Smooth muscle cell (in vitro differentiated cells): ENCODE results near the gene SRP54. TPM values are rescaled to one million over a fixed set of nuclear protein-coding genes. Genes with fewer than 3 reads are reported as not detected.

Source experiments
- DNase-seq: peaks from one replicate; lab custom pipeline; 2025; ENCODE audit not compliant: unreplicated experiment; lab: John Stamatoyannopoulos, UW
- H2AFZ ChIP-seq: fragments of 200-600 bp; sonication (generic); 2 replicates; pipeline ENCODE4 v1.6.0; 2016; ENCODE audit warnings: antibody characterized with exemption, low read depth, mild to moderate bottlenecking
- H3F3A ChIP-seq: fragments of 200-600 bp; sonication (generic); 2 replicates; pipeline ENCODE4 v1.6.0; 2017; ENCODE audit warnings: antibody characterized with exemption, low read depth
- H3K27ac ChIP-seq: fragments of 200-600 bp; sonication (generic); 2 replicates; pipeline ENCODE4 v1.5.1; 2016; ENCODE audit warnings: low read depth, mild to moderate bottlenecking
- H3K27me3 ChIP-seq: fragments of 200-600 bp; sonication (generic); 2 replicates; pipeline ENCODE4 v1.6.1; 2016; ENCODE audit warnings: low read depth, mild to moderate bottlenecking
- H3K36me3 ChIP-seq: fragments of 200-600 bp; sonication (generic); 2 replicates; pipeline ENCODE4 v1.5.1; 2016; ENCODE audit warnings: low read depth
- H3K4me1 ChIP-seq: fragments of 200-600 bp; sonication (generic); 2 replicates; pipeline ENCODE4 v1.5.1; 2016; ENCODE audit warnings: low read depth
- H3K4me2 ChIP-seq: fragments of 200-600 bp; sonication (generic); 2 replicates; pipeline ENCODE4 v1.6.0; 2016; ENCODE audit warnings: mild to moderate bottlenecking
- H3K4me3 ChIP-seq: fragments of 200-600 bp; sonication (generic); 2 replicates; pipeline ENCODE4 v1.5.1; 2016; ENCODE audit warnings: mild to moderate bottlenecking
- H3K79me2 ChIP-seq: fragments of 200-600 bp; sonication (generic); 2 replicates; pipeline ENCODE4 v1.6.0; 2016; ENCODE audit warnings: low read depth, mild to moderate bottlenecking
- H3K9ac ChIP-seq: fragments of 200-600 bp; sonication (generic); 2 replicates; pipeline ENCODE4 v1.6.0; 2016; ENCODE audit warnings: low read depth
- H3K9me3 ChIP-seq: fragments of 200-600 bp; sonication (generic); replicated peaks from 2 replicates; pipeline ENCODE4 v1.5.1; 2016; ENCODE audit warnings: low read depth
- H4K20me1 ChIP-seq: fragments of 200-600 bp; sonication (generic); 2 replicates; pipeline ENCODE4 v1.6.0; 2016; ENCODE audit warnings: low read depth
- WGBS: methylation state at CpG from one replicate; pipeline ENCODE4 v1.1.7; 2016; ENCODE audit warnings: low lambda C conversion rate; 5-methylcytosine and 5-hydroxymethylcytosine counted together
- polyA plus RNA-seq: library from polyadenylated mRNA; unstranded; fragments of >200 nt; fragmentation: Nextera tagmentation; extraction: Ambion mirVana; gene quantifications from 2 replicates; pipeline ENCODE4 v1.2.1, GENCODE V29; 2016
- total RNA-seq: library from RNA; depleted of rRNA; stranded (reverse); fragments of >200 nt; gene quantifications from 2 replicates; pipeline ENCODE4 v1.2.3, GENCODE V29; 2014
- TF ChIP-seq, protein P1 (sequence below): fragments of 200-600 bp; sonication (generic); IDR thresholded peaks from 2 replicates; pipeline ENCODE4 v1.5.1; 2017; ENCODE audit warnings: borderline replicate concordance, mild to moderate bottlenecking, antibody characterized with exemption; ENCODE audit not compliant: insufficient read depth, poor library complexity, severe bottlenecking

Gene SRP54
- total and polyA plus RNA-seq, 2 experiments from 2014 or later = 76.4 to 111 TPM

- Histone ChIP-seq H3K4me1 (no peaks in the 10 kb centered on the region), H3K9ac (no peak overlapping the region), H3K27me3 (no peaks in the 10 kb centered on the region), H3K9me3 (no peaks in the 10 kb centered on the region), H4K20me1 (no peaks in the 10 kb centered on the region), H3K4me3 (no peak overlapping the region), H3K27ac (no peak overlapping the region), H3K4me2 (no peak overlapping the region), H3K79me2 (peaks cover 7% of the 10 kb centered on the region), H3K36me3 (no peaks in the 10 kb centered on the region), H3F3A (no peaks in the 10 kb centered on the region), H2AFZ (no peak overlapping the region)
- TF ChIP-seq, protein P1, sequence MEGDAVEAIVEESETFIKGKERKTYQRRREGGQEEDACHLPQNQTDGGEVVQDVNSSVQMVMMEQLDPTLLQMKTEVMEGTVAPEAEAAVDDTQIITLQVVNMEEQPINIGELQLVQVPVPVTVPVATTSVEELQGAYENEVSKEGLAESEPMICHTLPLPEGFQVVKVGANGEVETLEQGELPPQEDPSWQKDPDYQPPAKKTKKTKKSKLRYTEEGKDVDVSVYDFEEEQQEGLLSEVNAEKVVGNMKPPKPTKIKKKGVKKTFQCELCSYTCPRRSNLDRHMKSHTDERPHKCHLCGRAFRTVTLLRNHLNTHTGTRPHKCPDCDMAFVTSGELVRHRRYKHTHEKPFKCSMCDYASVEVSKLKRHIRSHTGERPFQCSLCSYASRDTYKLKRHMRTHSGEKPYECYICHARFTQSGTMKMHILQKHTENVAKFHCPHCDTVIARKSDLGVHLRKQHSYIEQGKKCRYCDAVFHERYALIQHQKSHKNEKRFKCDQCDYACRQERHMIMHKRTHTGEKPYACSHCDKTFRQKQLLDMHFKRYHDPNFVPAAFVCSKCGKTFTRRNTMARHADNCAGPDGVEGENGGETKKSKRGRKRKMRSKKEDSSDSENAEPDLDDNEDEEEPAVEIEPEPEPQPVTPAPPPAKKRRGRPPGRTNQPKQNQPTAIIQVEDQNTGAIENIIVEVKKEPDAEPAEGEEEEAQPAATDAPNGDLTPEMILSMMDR = no peak
- DNase-seq = no peak
Measured at GRCh38 chr14:34971381-34971780, 11.4 kb upstream of the SRP54 start.

- H2AFZ ChIP-seq = no peak overlapping the region
Measured at GRCh38 chr14:34971801-34972200, 11.0 kb upstream of the SRP54 start.

GRCh38 chr14:34978444-34978843 lies 4.3 kb upstream of the SRP54 start:
- no peak for DNase-seq
- 97% methylated on average over 5 of the region's 5 CpGs for WGBS
- TF ChIP-seq, protein P1 = no peak
- Histone ChIP-seq H4K20me1 (no peaks in the 10 kb centered on the region), H3F3A (peaks cover 5% of the 10 kb centered on the region), H3K4me1 (no peaks in the 10 kb centered on the region), H2AFZ (no peak overlapping the region), H3K27ac (no peak overlapping the region), H3K79me2 (peaks cover 29% of the 10 kb centered on the region), H3K27me3 (no peaks in the 10 kb centered on the region), H3K36me3 (no peaks in the 10 kb centered on the region), H3K9ac (no peak overlapping the region), H3K9me3 (no peaks in the 10 kb centered on the region), H3K4me3 (no peak overlapping the region), H3K4me2 (no peak overlapping the region)

More at GRCh38 chr14:34971801-34972200, 11.0 kb upstream of the SRP54 start:
- Histone ChIP-seq H3K36me3 (no peaks in the 10 kb centered on the region), H3F3A (no peaks in the 10 kb centered on the region), H3K27me3 (no peaks in the 10 kb centered on the region), H3K9me3 (no peaks in the 10 kb centered on the region), H3K4me3 (no peak overlapping the region), H3K4me2 (no peak overlapping the region), H3K9ac (no peak overlapping the region), H3K27ac (no peak overlapping the region), H3K79me2 (peaks cover 7% of the 10 kb centered on the region), H4K20me1 (no peaks in the 10 kb centered on the region), H3K4me1 (no peaks in the 10 kb centered on the region)
- TF ChIP-seq, protein P1 = no peak
- 91% methylated on average over 5 of the region's 5 CpGs for WGBS
- no peak for DNase-seq

GRCh38 chr14:34980337-34980900 lies 2.4 kb upstream of the SRP54 start:
- H3K27me3 ChIP-seq = no peaks in the 10 kb centered on the region
- H3K9me3 ChIP-seq = no peaks in the 10 kb centered on the region
- H4K20me1 ChIP-seq = peaks cover 14% of the 10 kb centered on the region
- TF ChIP-seq, protein P1 = no peak
- H3K79me2 ChIP-seq = peaks cover 41% of the 10 kb centered on the region
- H3K4me3 ChIP-seq = peak overlapping the region; percentile 63
- 93% methylated on average over 11 of the region's 11 CpGs for WGBS
- peak overlapping the region; percentile 90 for H3K4me2 ChIP-seq
- H3F3A ChIP-seq = peaks cover 5% of the 10 kb centered on the region
- no peak overlapping the region for H3K9ac ChIP-seq
- no peak overlapping the region for H2AFZ ChIP-seq
- peaks cover 13% of the 10 kb centered on the region for H3K4me1 ChIP-seq
- peak overlapping the region; percentile 95 for H3K27ac ChIP-seq
- H3K36me3 ChIP-seq = no peaks in the 10 kb centered on the region
- DNase-seq = no peak
